ENCODE results near the gene EPG5. TPM values are rescaled to one million over a fixed set of nuclear protein-coding genes. Genes with fewer than 3 reads are reported as not detected.
A peak's percentile ranks its signal among the peaks of the same experiment; 100 is the strongest.
"Not testable (repeated sequence)": the region's sequence is repeated elsewhere in the genome, so short reads cannot be mapped to it uniquely, and the experiment has no call there.

The EPG5 gene
- total and polyA plus RNA-seq, 2 experiments from 2014 or later, result 4.6 to 32.1 TPM

GRCh38 chr18:45850021-45850420, 117.1 kb downstream of the EPG5 start:
- no peak overlapping the region for H3K27ac ChIP-seq
- H2AFZ ChIP-seq, result no peak overlapping the region

GRCh38 chr18:45849529-45849928, 117.6 kb downstream of the EPG5 start:
- H2AFZ ChIP-seq, result no peak overlapping the region
- TF ChIP-seq EZH2phosphoT487 (IDR thresholded peaks at IDR 0.05; ENCODE audit: low read depth, severe bottlenecking, unreplicated experiment) (no peak), EZH2 (IDR thresholded peaks at IDR 0.05; ENCODE audit: borderline replicate concordance) (no peak), CTCF (IDR thresholded peaks at IDR 0.05; ENCODE audit: poor library complexity) (no peak)
- 97% methylated on average over 7 of the region's 7 CpGs for WGBS (ENCODE audit: low lambda C conversion rate, missing lambda C conversion rate)
- DNase-seq (ENCODE audit: low spot score), result no peak
- no peak overlapping the region for H3K27ac ChIP-seq
- peaks cover 8% of the 10 kb centered on the region for H3K4me1 ChIP-seq (ENCODE audit: insufficient read depth)
- H3K36me3 ChIP-seq (replicated peaks; ENCODE audit: insufficient read depth, low read depth), result no peaks in the 10 kb centered on the region
- no peak overlapping the region for H3K4me2 ChIP-seq
- no peaks in the 10 kb centered on the region for H3K9me2 ChIP-seq (replicated peaks; ENCODE audit: insufficient read depth)
- H3K79me2 ChIP-seq, result no peaks in the 10 kb centered on the region
- no peak overlapping the region for H3K4me3 ChIP-seq
- H3K9me3 ChIP-seq (ENCODE audit: low read depth), result no peaks in the 10 kb centered on the region
- no peaks in the 10 kb centered on the region for H3K27me3 ChIP-seq
- H4K20me1 ChIP-seq (ENCODE audit: insufficient read depth, poor library complexity, severe bottlenecking), result no peaks in the 10 kb centered on the region

More at GRCh38 chr18:45850021-45850420, 117.1 kb downstream of the EPG5 start:
- no peak overlapping the region for H3K4me3 ChIP-seq
- TF ChIP-seq CTCF (IDR thresholded peaks at IDR 0.05; ENCODE audit: poor library complexity), result peak; percentile 25
- TF ChIP-seq EZH2phosphoT487 (IDR thresholded peaks at IDR 0.05; ENCODE audit: low read depth, severe bottlenecking, unreplicated experiment), result no peak
- no peaks in the 10 kb centered on the region for H3K9me3 ChIP-seq (ENCODE audit: low read depth)
- WGBS (ENCODE audit: low lambda C conversion rate, missing lambda C conversion rate), result 92% methylated on average over 10 of the region's 10 CpGs
- no peak overlapping the region for H3K4me2 ChIP-seq
- H3K27me3 ChIP-seq, result no peaks in the 10 kb centered on the region
- no peaks in the 10 kb centered on the region for H4K20me1 ChIP-seq (ENCODE audit: insufficient read depth, poor library complexity, severe bottlenecking)
- no peak for DNase-seq (ENCODE audit: low spot score)
- H3K9me2 ChIP-seq (replicated peaks; ENCODE audit: insufficient read depth), result no peaks in the 10 kb centered on the region
- no peaks in the 10 kb centered on the region for H3K36me3 ChIP-seq (replicated peaks; ENCODE audit: insufficient read depth, low read depth)
- H3K4me1 ChIP-seq (ENCODE audit: insufficient read depth), result peaks cover 8% of the 10 kb centered on the region
- no peaks in the 10 kb centered on the region for H3K79me2 ChIP-seq

- not testable (repeated sequence) for H3K9me2 ChIP-seq (replicated peaks; ENCODE audit: insufficient read depth); H3K4me3 ChIP-seq; H3K79me2 ChIP-seq; H3K9me3 ChIP-seq (ENCODE audit: low read depth); H4K20me1 ChIP-seq (ENCODE audit: insufficient read depth, poor library complexity, severe bottlenecking); H3K4me1 ChIP-seq (ENCODE audit: insufficient read depth); H3K27me3 ChIP-seq; H3K4me2 ChIP-seq; H3K36me3 ChIP-seq (replicated peaks; ENCODE audit: insufficient read depth, low read depth); H3K27ac ChIP-seq; DNase-seq (ENCODE audit: low spot score); H2AFZ ChIP-seq
- WGBS (ENCODE audit: low lambda C conversion rate, missing lambda C conversion rate), result 97% methylated on average over 13 of the region's 13 CpGs
Observed at GRCh38 chr18:45848643-45849042, 118.5 kb downstream of the EPG5 start.

- TF ChIP-seq CTCF (IDR thresholded peaks at IDR 0.05; ENCODE audit: poor library complexity), result no peak
- TF ChIP-seq EZH2 (IDR thresholded peaks at IDR 0.05; ENCODE audit: borderline replicate concordance), result no peak
- TF ChIP-seq EZH2phosphoT487 (IDR thresholded peaks at IDR 0.05; ENCODE audit: low read depth, severe bottlenecking, unreplicated experiment), result no peak
- Histone ChIP-seq H3K9me3 (ENCODE audit: low read depth) (no peaks in the 10 kb centered on the region), H3K79me2 (no peaks in the 10 kb centered on the region), H3K9me2 (replicated peaks; ENCODE audit: insufficient read depth) (no peaks in the 10 kb centered on the region), H3K4me3 (no peak overlapping the region), H3K36me3 (replicated peaks; ENCODE audit: insufficient read depth, low read depth) (no peaks in the 10 kb centered on the region), H3K4me2 (no peak overlapping the region), H3K4me1 (ENCODE audit: insufficient read depth) (peaks cover 11% of the 10 kb centered on the region), H4K20me1 (ENCODE audit: insufficient read depth, poor library complexity, severe bottlenecking) (no peaks in the 10 kb centered on the region), H3K27ac (no peak overlapping the region), H2AFZ (no peak overlapping the region), H3K27me3 (no peaks in the 10 kb centered on the region)
- WGBS (ENCODE audit: low lambda C conversion rate, missing lambda C conversion rate), result 62% methylated on average over 3 of the region's 3 CpGs
- no peak for DNase-seq (ENCODE audit: low spot score)
Observed at GRCh38 chr18:45847119-45847518, 120.0 kb downstream of the EPG5 start.
